VCaP (cell line): Measurements from ENCODE around the gene CCNB2.
A peak's percentile ranks its signal among the peaks of the same experiment; 100 is the strongest.
"Not testable (repeated sequence)": the region's sequence is repeated elsewhere in the genome, so short reads cannot be mapped to it uniquely, and the experiment has no call there.

ENCODE experiments used
- H3K27ac ChIP-seq: fragments of 450-650 bp; 2 replicates; pipeline ENCODE4 v1.5.1; 2017
- TF ChIP-seq, protein P1 (sequence below): fragments of 450-650 bp; conservative IDR thresholded peaks from 2 replicates; pipeline ENCODE4 v1.5.1; 2017; ENCODE audit warnings: mild to moderate bottlenecking, moderate library complexity

CCNB2 gene

DNA sequence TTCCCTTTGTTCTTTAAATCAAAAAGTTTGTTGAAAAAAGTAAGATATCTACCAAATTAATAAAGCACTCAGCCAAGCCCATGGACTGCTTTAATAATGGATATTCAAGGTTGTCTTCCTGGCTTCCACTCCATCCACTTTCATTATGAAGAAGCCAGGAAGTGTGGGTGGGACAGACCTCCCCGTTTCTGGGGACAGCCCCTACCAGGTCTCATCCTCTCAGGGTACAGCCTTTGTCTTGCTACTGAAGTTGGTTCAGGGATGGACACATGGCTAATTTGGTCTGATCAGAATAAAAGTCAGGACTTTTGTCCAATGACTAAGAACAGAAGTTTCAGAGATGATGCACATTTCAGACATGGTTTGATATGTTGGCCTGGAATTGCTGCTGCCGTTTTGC is 32.6 kb downstream of the CCNB2 start:
- no peak overlapping the region for H3K27ac ChIP-seq
- TF ChIP-seq, protein P1, sequence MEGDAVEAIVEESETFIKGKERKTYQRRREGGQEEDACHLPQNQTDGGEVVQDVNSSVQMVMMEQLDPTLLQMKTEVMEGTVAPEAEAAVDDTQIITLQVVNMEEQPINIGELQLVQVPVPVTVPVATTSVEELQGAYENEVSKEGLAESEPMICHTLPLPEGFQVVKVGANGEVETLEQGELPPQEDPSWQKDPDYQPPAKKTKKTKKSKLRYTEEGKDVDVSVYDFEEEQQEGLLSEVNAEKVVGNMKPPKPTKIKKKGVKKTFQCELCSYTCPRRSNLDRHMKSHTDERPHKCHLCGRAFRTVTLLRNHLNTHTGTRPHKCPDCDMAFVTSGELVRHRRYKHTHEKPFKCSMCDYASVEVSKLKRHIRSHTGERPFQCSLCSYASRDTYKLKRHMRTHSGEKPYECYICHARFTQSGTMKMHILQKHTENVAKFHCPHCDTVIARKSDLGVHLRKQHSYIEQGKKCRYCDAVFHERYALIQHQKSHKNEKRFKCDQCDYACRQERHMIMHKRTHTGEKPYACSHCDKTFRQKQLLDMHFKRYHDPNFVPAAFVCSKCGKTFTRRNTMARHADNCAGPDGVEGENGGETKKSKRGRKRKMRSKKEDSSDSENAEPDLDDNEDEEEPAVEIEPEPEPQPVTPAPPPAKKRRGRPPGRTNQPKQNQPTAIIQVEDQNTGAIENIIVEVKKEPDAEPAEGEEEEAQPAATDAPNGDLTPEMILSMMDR, result no peak

DNA sequence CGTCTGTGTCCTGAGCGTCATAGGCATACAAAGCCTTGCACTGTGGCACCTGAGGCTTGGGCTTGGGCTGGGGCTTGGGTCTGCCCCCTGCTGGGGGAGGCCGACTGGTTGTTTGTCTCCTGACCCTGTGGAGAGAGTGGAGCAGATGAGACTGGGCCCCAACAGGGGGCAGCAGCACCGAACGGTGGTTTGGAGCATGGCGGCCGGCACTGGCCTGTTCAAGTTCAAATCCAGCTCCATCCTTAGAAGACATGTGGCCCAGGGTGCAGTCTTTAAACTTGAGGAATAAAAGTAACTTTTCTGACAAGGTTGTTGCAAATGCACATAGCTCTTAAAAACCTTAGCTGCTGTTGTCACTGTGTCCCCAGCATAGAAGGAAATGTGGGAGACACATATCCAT is 33.3 kb downstream of the CCNB2 start:
- TF ChIP-seq, protein P1, result peak; percentile 64
- no peak overlapping the region for H3K27ac ChIP-seq

DNA sequence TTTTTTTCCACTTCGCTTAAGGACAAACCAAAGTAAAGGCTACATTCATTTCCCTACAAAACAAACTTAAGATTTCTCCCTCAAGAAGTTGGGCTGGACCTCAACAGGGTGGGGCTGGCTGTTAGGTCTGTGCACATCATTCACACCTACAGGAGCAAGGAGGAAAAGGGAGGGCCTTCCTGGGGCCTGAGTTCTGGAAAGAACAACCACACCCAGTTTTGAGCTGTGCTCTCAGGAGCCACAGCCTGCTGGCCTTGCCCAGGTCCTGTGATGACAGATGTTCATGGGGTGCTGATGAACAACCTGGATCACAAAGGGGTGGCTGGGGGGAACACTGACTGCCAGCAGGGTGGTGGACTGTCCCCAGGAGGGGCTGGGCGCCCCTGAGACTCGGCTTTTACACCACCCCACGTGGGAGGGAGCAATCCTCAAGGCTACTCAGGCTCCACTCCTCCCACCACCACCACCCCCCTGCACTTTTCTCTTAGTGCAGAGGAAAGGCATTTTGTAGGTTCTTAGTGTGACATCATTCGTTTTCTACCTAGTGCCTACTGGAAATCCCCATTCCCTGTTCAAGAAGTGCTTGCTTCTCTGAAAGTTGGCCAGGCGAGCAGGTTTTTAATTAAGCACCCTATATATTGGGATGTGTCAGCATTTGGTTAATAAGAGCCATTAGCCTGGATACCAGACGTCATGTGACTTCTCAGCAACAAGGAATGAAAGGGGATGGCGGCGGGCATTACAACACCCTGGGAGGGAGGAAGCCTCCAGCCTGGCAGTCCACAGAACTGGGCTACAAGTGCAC is 35.7 kb downstream of the CCNB2 start:
- no peak overlapping the region for H3K27ac ChIP-seq
- TF ChIP-seq, protein P1, result no peak

DNA sequence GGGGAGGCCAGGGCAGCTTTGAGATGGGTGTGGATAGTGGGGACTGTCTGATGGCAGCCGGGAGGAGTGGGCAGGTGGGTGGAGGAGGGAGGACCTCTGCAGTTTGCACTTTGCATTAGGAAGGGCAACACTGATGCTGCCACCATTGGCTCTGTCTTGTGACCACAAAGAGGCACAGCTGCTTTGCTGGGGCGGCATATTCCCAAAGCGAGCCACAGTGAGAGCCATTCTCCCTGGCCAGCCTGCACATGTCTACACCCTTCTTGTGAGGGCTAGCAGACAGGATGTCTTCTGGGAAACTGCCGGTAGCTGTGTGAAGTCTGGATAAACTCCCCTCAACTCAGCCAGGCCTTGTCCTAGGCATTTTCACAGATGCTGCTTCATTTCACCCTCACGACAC is 38.3 kb downstream of the CCNB2 start:
- no peak overlapping the region for H3K27ac ChIP-seq

DNA sequence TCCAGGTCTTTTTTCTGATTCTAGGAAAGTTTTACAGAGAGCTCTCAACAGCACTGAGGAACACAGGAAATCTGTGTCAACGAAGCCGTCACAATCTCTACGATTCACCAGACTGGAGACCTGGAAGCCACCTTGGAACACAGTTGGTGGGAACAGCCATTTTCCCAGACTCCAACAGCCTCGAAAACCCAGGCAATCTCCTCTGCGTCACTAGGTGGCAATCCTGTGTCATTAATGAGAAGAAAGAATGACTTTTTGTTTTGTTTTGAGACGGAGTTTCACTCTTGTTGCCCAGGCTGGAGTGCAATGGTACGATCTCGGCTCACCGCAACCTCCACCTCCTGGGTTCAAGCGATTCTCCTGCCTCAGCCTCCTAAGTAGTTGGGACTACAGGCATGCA is 39.6 kb downstream of the CCNB2 start:
- H3K27ac ChIP-seq, result not testable (repeated sequence)
- TF ChIP-seq, protein P1, result peak; percentile 44

More for the DNA sequence above, 38.3 kb downstream of the CCNB2 start:
- TF ChIP-seq, protein P1, result no peak

DNA sequence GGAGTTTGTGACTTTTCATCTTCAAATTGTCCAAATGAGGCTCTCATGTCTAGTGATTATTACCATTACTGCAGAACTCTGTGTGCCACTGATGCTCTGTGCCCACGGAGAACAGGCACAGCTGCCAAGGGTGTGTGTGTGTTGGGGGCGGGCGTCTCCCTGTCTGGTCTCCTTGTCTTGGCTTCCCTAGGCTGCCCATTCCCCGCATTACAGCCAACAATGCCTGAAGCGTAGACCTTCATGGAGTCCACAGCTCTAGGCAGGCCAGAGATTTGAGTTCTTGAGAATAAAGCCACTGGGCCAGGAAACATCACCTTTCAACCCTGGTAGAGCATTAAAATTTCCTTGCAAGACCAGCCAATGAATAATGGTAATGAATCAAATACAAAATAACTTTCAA is 42.7 kb downstream of the CCNB2 start:
- TF ChIP-seq, protein P1, result no peak
- H3K27ac ChIP-seq, result no peak overlapping the region

DNA sequence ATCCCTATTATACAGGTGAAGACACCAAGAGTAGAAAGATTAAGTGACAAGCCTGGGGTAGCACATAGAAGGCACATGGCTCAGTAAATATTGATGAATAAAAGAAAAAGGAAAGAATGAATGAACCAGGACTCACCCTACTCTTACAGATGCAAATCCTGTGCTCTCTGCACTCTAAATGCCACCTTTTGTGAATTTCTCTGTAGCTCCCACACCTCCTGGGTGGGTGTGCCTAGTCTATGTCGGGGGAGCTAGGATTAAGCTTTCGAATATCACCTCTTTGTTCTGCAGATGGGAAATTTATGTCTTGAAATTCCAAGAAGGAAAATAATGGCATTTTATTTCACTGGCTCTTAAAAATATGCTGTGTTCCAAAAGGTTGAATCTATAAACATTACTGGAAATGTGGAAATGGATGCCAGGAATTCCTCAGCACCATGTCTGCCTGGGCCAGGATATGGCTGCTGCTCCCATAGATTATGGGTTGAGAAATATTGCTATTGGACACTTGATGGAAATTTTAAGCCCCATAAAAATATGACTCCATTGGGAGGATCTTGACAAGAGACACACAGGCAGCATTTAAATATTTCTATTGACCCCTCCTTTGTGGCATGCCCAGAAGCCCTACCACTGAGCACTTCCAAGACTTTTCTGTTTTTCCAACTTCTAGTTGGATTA is 43.3 kb downstream of the CCNB2 start:
- H3K27ac ChIP-seq, result no peak overlapping the region

More for the DNA sequence above, 43.3 kb downstream of the CCNB2 start:
- TF ChIP-seq, protein P1, result no peak
